Esophagus squamous epithelium (tissue), 5 donors: ENCODE data around the gene COL6A5. TPM values are rescaled to one million over a fixed set of nuclear protein-coding genes. Genes with fewer than 3 reads are reported as not detected.
"Not testable (repeated sequence)": the region's sequence is repeated elsewhere in the genome, so short reads cannot be mapped to it uniquely, and the experiment has no call there.

Source experiments
- DNase-seq: peaks from one replicate; lab custom pipeline; 2025; lab: John Stamatoyannopoulos, UW
- H3K27ac ChIP-seq, 4 donors: fragments of 200-600 bp; sonication (generic); one replicate each; pipeline ENCODE4 v1.5.1; 2016 to 2019; ENCODE audit warnings: mild to moderate bottlenecking in 1 of 4
- H3K27me3 ChIP-seq, 4 donors: fragments of 200-600 bp; sonication (generic); 1 replicate in 3 of 4; 2 replicates in 1 of 4; pipeline versions ENCODE4 v1.5.1 to v1.6.0; 2017 to 2021; ENCODE audit warnings: antibody characterized with exemption in 1 of 4
- H3K36me3 ChIP-seq, 3 donors: fragments of 200-600 bp; sonication (generic); one replicate each; pipeline ENCODE4 v1.5.1; 2016 to 2019
- H3K4me1 ChIP-seq, 3 donors: fragments of 200-600 bp; sonication (generic); one replicate each; pipeline ENCODE4 v1.5.1; 2017 to 2019
- H3K4me3 ChIP-seq, 4 donors: fragments of 200-600 bp; sonication (generic); 1 replicate in 3 of 4; 2 replicates in 1 of 4; pipeline ENCODE4 v1.5.1; 2016 to 2019; ENCODE audit warnings: mild to moderate bottlenecking in 2 of 4, moderate library complexity in 1 of 4
- H3K9me3 ChIP-seq, 3 donors: fragments of 200-600 bp; sonication (generic); one replicate each; pipeline ENCODE4 v1.5.1; 2016 to 2019
- CTCF ChIP-seq, 6 experiments: fragments of 450-650 bp in 4 of 6; fragments of 200-600 bp in 2 of 6; sonication (generic) in 2 of 6; IDR thresholded peaks; one replicate each; pipeline ENCODE4 v1.5.1; 2016 to 2019; ENCODE audit warnings: antibody characterized with exemption in 6 of 6, mild to moderate bottlenecking in 4 of 6, moderate library complexity in 4 of 6
- POLR2A ChIP-seq, 4 donors: fragments of 450-650 bp; IDR thresholded peaks; one replicate each; pipeline ENCODE4 v1.6.1; 2017; ENCODE audit warnings: antibody characterized with exemption in 4 of 4, mild to moderate bottlenecking in 4 of 4, moderate library complexity in 3 of 4
- WGBS, 2 donors: methylation state at CpG; one replicate each; pipeline ENCODE4 v1.1.5; 2018; 5-methylcytosine and 5-hydroxymethylcytosine counted together
- intact Hi-C: fragments of 100-400 bp; cut with DNase I; formaldehyde crosslinking; loops from one replicate; pipeline ENCODE4 v1.15.0; 2022
- total RNA-seq, 4 donors: library from RNA; depleted of rRNA; stranded (reverse); fragments of >200 nt; gene quantifications; one replicate each; pipeline ENCODE4 v1.1.0, GENCODE V29; 2016
- donor health status: DM: yes; HTN: yes; CAD: no.

COL6A5 gene
- total RNA-seq, 4 donors from 2014 or later = 0.11 to 0.76 (median 0.20) TPM

DNA sequence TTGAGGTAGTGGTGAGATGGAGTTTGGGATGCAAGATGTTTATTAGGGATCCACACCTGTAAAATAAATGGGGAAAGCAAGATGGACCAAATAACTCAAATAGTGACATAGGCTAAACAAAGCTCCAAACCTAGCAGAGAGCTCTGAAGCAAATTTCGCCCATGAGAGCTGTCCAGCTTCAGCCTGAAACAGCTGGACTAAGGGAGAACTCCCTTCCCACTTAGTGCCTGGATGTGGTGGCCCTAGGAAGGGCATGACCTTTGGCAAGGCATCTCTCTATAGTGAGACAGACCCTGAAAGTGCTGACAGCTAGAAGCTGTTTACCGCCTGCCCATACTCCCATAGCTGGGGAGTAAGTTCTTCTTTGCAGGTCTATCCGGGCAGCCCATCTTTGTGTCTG lies 48.1 kb downstream of the COL6A5 start:
- no peaks in the 10 kb centered on the region for H3K36me3 ChIP-seq
- H3K4me3 ChIP-seq = no peak overlapping the region
- H3K27me3 ChIP-seq = no peaks in the 10 kb centered on the region
- H3K9me3 ChIP-seq = no peaks in the 10 kb centered on the region
- H3K4me1 ChIP-seq = no peaks in the 10 kb centered on the region
- intact Hi-C loops = no loop called here
- no peak overlapping the region for H3K27ac ChIP-seq
- DNase-seq = no peak
- TF ChIP-seq CTCF (IDR thresholded peaks at IDR 0.05) = no peak
- no peak for TF ChIP-seq POLR2A (IDR thresholded peaks at IDR 0.05)
- WGBS, 2 donors = 81 to 93% methylated on average over 3 of the region's 3 CpGs

GRCh38 chr3:130395331-130395730 lies 49.9 kb downstream of the COL6A5 start:
- 45 to 59% methylated on average over 2 of the region's 2 CpGs for WGBS, 2 donors
- no peaks in the 10 kb centered on the region for H3K9me3 ChIP-seq
- DNase-seq = no peak
- no peak for TF ChIP-seq POLR2A (IDR thresholded peaks at IDR 0.05)
- no peak for TF ChIP-seq CTCF (IDR thresholded peaks at IDR 0.05)
- H3K4me1 ChIP-seq = no peaks in the 10 kb centered on the region
- no peaks in the 10 kb centered on the region for H3K27me3 ChIP-seq
- intact Hi-C loops = no loop called here
- H3K36me3 ChIP-seq = no peaks in the 10 kb centered on the region
- no peak overlapping the region for H3K27ac ChIP-seq
- no peak overlapping the region for H3K4me3 ChIP-seq

DNA sequence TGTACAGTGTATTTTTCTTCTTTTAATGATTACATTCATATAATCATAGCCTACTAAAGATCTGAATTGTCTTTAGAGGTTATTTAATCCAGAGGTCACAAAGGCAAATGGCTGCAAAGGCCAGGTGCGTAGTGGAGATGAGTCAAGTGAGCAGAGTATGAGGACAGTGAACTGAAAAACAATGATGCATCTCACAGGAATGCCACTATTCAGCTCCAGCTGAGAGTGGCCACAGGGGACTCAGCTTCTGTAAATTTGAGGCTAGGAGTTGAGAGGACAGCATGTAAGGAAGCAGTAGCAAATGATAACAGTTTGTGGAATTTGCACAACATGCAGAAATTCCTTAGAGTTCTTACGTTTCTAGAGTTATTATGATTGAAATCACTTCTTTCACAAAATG lies 50.4 kb downstream of the COL6A5 start:
- no peaks in the 10 kb centered on the region for H3K4me1 ChIP-seq
- H3K27ac ChIP-seq = no peak overlapping the region
- H3K9me3 ChIP-seq = no peaks in the 10 kb centered on the region
- WGBS, 2 donors = 33 to 48% methylated on average over 2 of the region's 2 CpGs
- H3K27me3 ChIP-seq = no peaks in the 10 kb centered on the region
- no peaks in the 10 kb centered on the region for H3K36me3 ChIP-seq
- no peak for DNase-seq
- intact Hi-C loops = no loop called here
- no peak overlapping the region for H3K4me3 ChIP-seq
- TF ChIP-seq POLR2A (IDR thresholded peaks at IDR 0.05) (no peak), CTCF (IDR thresholded peaks at IDR 0.05) (no peak)

- no peak overlapping the region for H3K4me3 ChIP-seq
- no peaks in the 10 kb centered on the region for H3K4me1 ChIP-seq
- intact Hi-C loops = no loop called here
- H3K36me3 ChIP-seq = no peaks in the 10 kb centered on the region
- TF ChIP-seq POLR2A (IDR thresholded peaks at IDR 0.05) = no peak
- TF ChIP-seq CTCF (IDR thresholded peaks at IDR 0.05) = no peak
- no peak for DNase-seq
- H3K27me3 ChIP-seq = no peaks in the 10 kb centered on the region
- no peaks in the 10 kb centered on the region for H3K9me3 ChIP-seq
- no peak overlapping the region for H3K27ac ChIP-seq
Measured at GRCh38 chr3:130404401-130404800, 58.9 kb downstream of the COL6A5 start.

GRCh38 chr3:130405956-130406355 lies 60.5 kb downstream of the COL6A5 start:
- H3K27me3 ChIP-seq = no peaks in the 10 kb centered on the region
- H3K4me3 ChIP-seq = no peak overlapping the region
- TF ChIP-seq POLR2A (IDR thresholded peaks at IDR 0.05) (no peak), CTCF (IDR thresholded peaks at IDR 0.05) (no peak)
- no peak for DNase-seq
- H3K27ac ChIP-seq = no peak overlapping the region
- H3K9me3 ChIP-seq = no peaks in the 10 kb centered on the region
- intact Hi-C loops = no loop called here
- no peaks in the 10 kb centered on the region for H3K36me3 ChIP-seq
- no peaks in the 10 kb centered on the region for H3K4me1 ChIP-seq
- 65 to 85% methylated on average over 3 of the region's 3 CpGs for WGBS, 2 donors

GRCh38 chr3:130408253-130408652 lies 62.8 kb downstream of the COL6A5 start:
- H3K9me3 ChIP-seq, intact Hi-C loops, H3K27me3 ChIP-seq, DNase-seq, H3K27ac ChIP-seq, H3K4me3 ChIP-seq, H3K4me1 ChIP-seq, H3K36me3 ChIP-seq: not testable (repeated sequence)
- 69 to 73% methylated on average over 8 of the region's 10 CpGs for WGBS, 2 donors
